Measurements from ENCODE around the gene HNRNPLL.

The HNRNPLL gene

GRCh38 chr2:38535744-38536506 is 66.8 kb downstream of the HNRNPLL start:
- no peaks in the 10 kb centered on the region for H3K79me2 ChIP-seq (ENCODE audit: insufficient read depth, low read length)
- H3K4me1 ChIP-seq (ENCODE audit: insufficient read depth, low read length, poor library complexity, severe bottlenecking), result no peaks in the 10 kb centered on the region
- peaks cover 2% of the 10 kb centered on the region; the same call in 1 of the 2 replicates for H3F3A ChIP-seq (ENCODE audit: low read depth)
- H4K20me1 ChIP-seq (ENCODE audit: insufficient read depth, low read length, poor library complexity, severe bottlenecking), result no peaks in the 10 kb centered on the region
- H3K27me3 ChIP-seq (ENCODE audit: insufficient read depth, low read length, poor library complexity, severe bottlenecking), result no peaks in the 10 kb centered on the region
- peak overlapping the region; percentile 62 for H3K4me3 ChIP-seq (ENCODE audit: low read length, poor library complexity, severe bottlenecking)
- peak overlapping the region; percentile 85 for H2AFZ ChIP-seq (ENCODE audit: low read length)
- H3K9me2 ChIP-seq (replicated peaks; ENCODE audit: low read depth, low read length), result no peaks in the 10 kb centered on the region
- peak overlapping the region; percentile 73 for H3K4me2 ChIP-seq (ENCODE audit: low read depth, low read length, poor library complexity, severe bottlenecking)
- H3K9me3 ChIP-seq (ENCODE audit: insufficient read depth, low read depth, low read length), result no peaks in the 10 kb centered on the region
- peak overlapping the region; percentile 48 for H3K9ac ChIP-seq (ENCODE audit: low read depth, low read length, poor library complexity, severe bottlenecking)
- no peaks in the 10 kb centered on the region for H3K36me3 ChIP-seq (ENCODE audit: insufficient read depth, low read length)
- TF ChIP-seq, protein P1, sequence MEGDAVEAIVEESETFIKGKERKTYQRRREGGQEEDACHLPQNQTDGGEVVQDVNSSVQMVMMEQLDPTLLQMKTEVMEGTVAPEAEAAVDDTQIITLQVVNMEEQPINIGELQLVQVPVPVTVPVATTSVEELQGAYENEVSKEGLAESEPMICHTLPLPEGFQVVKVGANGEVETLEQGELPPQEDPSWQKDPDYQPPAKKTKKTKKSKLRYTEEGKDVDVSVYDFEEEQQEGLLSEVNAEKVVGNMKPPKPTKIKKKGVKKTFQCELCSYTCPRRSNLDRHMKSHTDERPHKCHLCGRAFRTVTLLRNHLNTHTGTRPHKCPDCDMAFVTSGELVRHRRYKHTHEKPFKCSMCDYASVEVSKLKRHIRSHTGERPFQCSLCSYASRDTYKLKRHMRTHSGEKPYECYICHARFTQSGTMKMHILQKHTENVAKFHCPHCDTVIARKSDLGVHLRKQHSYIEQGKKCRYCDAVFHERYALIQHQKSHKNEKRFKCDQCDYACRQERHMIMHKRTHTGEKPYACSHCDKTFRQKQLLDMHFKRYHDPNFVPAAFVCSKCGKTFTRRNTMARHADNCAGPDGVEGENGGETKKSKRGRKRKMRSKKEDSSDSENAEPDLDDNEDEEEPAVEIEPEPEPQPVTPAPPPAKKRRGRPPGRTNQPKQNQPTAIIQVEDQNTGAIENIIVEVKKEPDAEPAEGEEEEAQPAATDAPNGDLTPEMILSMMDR (conservative IDR thresholded peaks at IDR 0.05; ENCODE audit: low read length), result peak; percentile 74
- no peak for TF ChIP-seq EZH2phosphoT487 (IDR thresholded peaks at IDR 0.05; ENCODE audit: borderline replicate concordance)

GRCh38 chr2:38535404-38535743 is 67.4 kb downstream of the HNRNPLL start:
- no peaks in the 10 kb centered on the region for H3K9me2 ChIP-seq (replicated peaks; ENCODE audit: low read depth, low read length)
- no peaks in the 10 kb centered on the region for H3K4me1 ChIP-seq (ENCODE audit: insufficient read depth, low read length, poor library complexity, severe bottlenecking)
- H4K20me1 ChIP-seq (ENCODE audit: insufficient read depth, low read length, poor library complexity, severe bottlenecking), result no peaks in the 10 kb centered on the region
- H3K9ac ChIP-seq (ENCODE audit: low read depth, low read length, poor library complexity, severe bottlenecking), result no peak overlapping the region
- no peak for TF ChIP-seq EZH2phosphoT487 (IDR thresholded peaks at IDR 0.05; ENCODE audit: borderline replicate concordance)
- TF ChIP-seq, protein P1 (conservative IDR thresholded peaks at IDR 0.05; ENCODE audit: low read length), result no peak
- H3K4me3 ChIP-seq (ENCODE audit: low read length, poor library complexity, severe bottlenecking), result no peak overlapping the region
- H3K36me3 ChIP-seq (ENCODE audit: insufficient read depth, low read length), result no peaks in the 10 kb centered on the region
- H3K9me3 ChIP-seq (ENCODE audit: insufficient read depth, low read depth, low read length), result no peaks in the 10 kb centered on the region
- peak overlapping the region; percentile 73 for H3K4me2 ChIP-seq (ENCODE audit: low read depth, low read length, poor library complexity, severe bottlenecking)
- peaks cover 2% of the 10 kb centered on the region; the same call in 1 of the 2 replicates for H3F3A ChIP-seq (ENCODE audit: low read depth)
- peak overlapping the region; percentile 85; the same call in 1 of the 2 replicates for H2AFZ ChIP-seq (ENCODE audit: low read length)
- no peaks in the 10 kb centered on the region for H3K79me2 ChIP-seq (ENCODE audit: insufficient read depth, low read length)
- H3K27me3 ChIP-seq (ENCODE audit: insufficient read depth, low read length, poor library complexity, severe bottlenecking), result no peaks in the 10 kb centered on the region

- no peaks in the 10 kb centered on the region for H3K9me3 ChIP-seq (ENCODE audit: insufficient read depth, low read depth, low read length)
- no peaks in the 10 kb centered on the region for H3K9me2 ChIP-seq (replicated peaks; ENCODE audit: low read depth, low read length)
- H3K4me1 ChIP-seq (ENCODE audit: insufficient read depth, low read length, poor library complexity, severe bottlenecking), result no peaks in the 10 kb centered on the region
- H3K4me2 ChIP-seq (ENCODE audit: low read depth, low read length, poor library complexity, severe bottlenecking), result no peak overlapping the region
- H3K79me2 ChIP-seq (ENCODE audit: insufficient read depth, low read length), result no peaks in the 10 kb centered on the region
- H3F3A ChIP-seq (ENCODE audit: low read depth), result peaks cover 2% of the 10 kb centered on the region; the same call in 1 of the 2 replicates
- TF ChIP-seq, protein P1 (conservative IDR thresholded peaks at IDR 0.05; ENCODE audit: low read length), result no peak
- TF ChIP-seq EZH2phosphoT487 (IDR thresholded peaks at IDR 0.05; ENCODE audit: borderline replicate concordance), result no peak
- H2AFZ ChIP-seq (ENCODE audit: low read length), result no peak overlapping the region
- no peak overlapping the region for H3K4me3 ChIP-seq (ENCODE audit: low read length, poor library complexity, severe bottlenecking)
- H4K20me1 ChIP-seq (ENCODE audit: insufficient read depth, low read length, poor library complexity, severe bottlenecking), result no peaks in the 10 kb centered on the region
- H3K36me3 ChIP-seq (ENCODE audit: insufficient read depth, low read length), result no peaks in the 10 kb centered on the region
- no peaks in the 10 kb centered on the region for H3K27me3 ChIP-seq (ENCODE audit: insufficient read depth, low read length, poor library complexity, severe bottlenecking)
- H3K9ac ChIP-seq (ENCODE audit: low read depth, low read length, poor library complexity, severe bottlenecking), result no peak overlapping the region
Observed at GRCh38 chr2:38534746-38535403, 67.9 kb downstream of the HNRNPLL start.

Measured in Loucy (cell line).